Right lobe of liver (tissue), 6 donors: Measurements from ENCODE around the gene FLNB. TPM values are rescaled to one million over a fixed set of nuclear protein-coding genes. Genes with fewer than 3 reads are reported as not detected.
A peak's percentile ranks its signal among the peaks of the same experiment; 100 is the strongest.

Experiments
- ATAC-seq, 4 donors: fragments of 200-7000 bp; cut with Tn5 transposase; one replicate each; pipeline ENCODE4 v1.9.1; 2020; ENCODE audit warnings: mild to moderate bottlenecking in 4 of 4, moderate library complexity in 4 of 4
- DNase-seq, 3 donors: peaks; one replicate each; pipeline ENCODE4 v3.0.0-alpha.2; 2020
- H3K27ac ChIP-seq, 3 donors: fragments of 200-600 bp; one replicate each; pipeline ENCODE4 v1.8.0; 2022
- H3K27me3 ChIP-seq, 2 donors: fragments of 200-600 bp; one replicate each; pipeline ENCODE4 v1.8.0; 2022
- H3K36me3 ChIP-seq, 4 donors: fragments of 200-600 bp; sonication (generic) in 1 of 4; one replicate each; pipeline versions ENCODE4 v1.5.1 to v1.8.0; 2017 to 2022; ENCODE audit warnings: control low read depth in 1 of 4
- H3K4me1 ChIP-seq, 4 donors: fragments of 200-600 bp; sonication (generic) in 1 of 4; one replicate each; pipeline versions ENCODE4 v1.5.1 to v1.8.0; 2017 to 2022; ENCODE audit warnings: control low read depth in 1 of 4
- H3K4me3 ChIP-seq, 3 donors: fragments of 200-600 bp; one replicate each; pipeline ENCODE4 v1.8.0; 2022
- H3K9me3 ChIP-seq, 4 donors: fragments of 200-600 bp; sonication (generic) in 1 of 4; one replicate each; pipeline versions ENCODE4 v1.5.1 to v1.8.0; 2017 to 2022; ENCODE audit warnings: control low read depth in 1 of 4
- POLR2A ChIP-seq: fragments of 450-650 bp; IDR thresholded peaks from one replicate; pipeline ENCODE4 v1.6.1; 2017; ENCODE audit warnings: antibody characterized with exemption, mild to moderate bottlenecking
- WGBS: methylation state at CpG from one replicate; pipeline ENCODE4 v1.1.6; 2018; ENCODE audit warnings: low coverage, low lambda C conversion rate; ENCODE audit not compliant: insufficient coverage; ENCODE audit errors: missing lambda C conversion rate; 5-methylcytosine and 5-hydroxymethylcytosine counted together
- intact Hi-C, 2 donors: fragments of 100-400 bp; cut with DNase I; formaldehyde crosslinking; loops; one replicate each; pipeline versions ENCODE4 v1.11.2 to v1.14.1; 2022
- total RNA-seq, 6 experiments: library from RNA; depleted of rRNA in 2 of 6; stranded (reverse); fragments of >200 nt in 2 of 6; fragmentation: NEBNext Ultra II Directional in 3 of 6; extraction: Animal tissue kit (Norgen Biotek cat#: 25700) in 3 of 6; gene quantifications; one replicate each; pipeline versions ENCODE4 v1.1.0 to v1.2.4, GENCODE V29; 2016 to 2023
- TF ChIP-seq, protein P1 (sequence below), 4 donors: fragments of 200-600 bp in 3 of 4; fragments of 450-650 bp in 1 of 4; IDR thresholded peaks; one replicate each; pipeline versions ENCODE4 v1.5.1 to v1.8.0; 2016 to 2022; ENCODE audit warnings: antibody characterized with exemption in 4 of 4, mild to moderate bottlenecking in 2 of 4
- donor health status: DM: no; HTN: yes; CAD: no.
- donor health status: DM: no; HTN: no; CAD: no.
- donor health status: DM: no; HTN: no; CAD: no.
- donor health status: DM: no; HTN: yes; CAD: no.
- donor health status: DM: no; HTN: yes; CAD: no.

Gene FLNB
- total RNA-seq, 6 experiments from 2014 or later: 48.4 to 109 (median 97.8) TPM

DNA sequence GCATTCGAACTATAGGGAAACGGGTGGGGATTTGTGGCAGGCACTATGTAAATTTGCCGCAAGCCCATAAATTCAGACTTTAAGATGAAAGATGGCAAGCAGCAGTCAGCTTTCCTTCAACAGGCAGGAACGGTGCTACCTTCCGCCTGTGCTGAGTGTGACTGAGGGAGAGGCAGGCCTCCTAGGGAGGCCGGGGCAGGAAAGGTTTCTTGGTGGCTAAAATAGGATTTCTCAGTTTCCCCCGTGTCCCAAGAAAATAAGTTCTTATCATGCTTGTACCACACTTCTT lies 12.5 kb downstream of the FLNB start:
- Histone ChIP-seq H3K27ac (peak overlapping the region in 2 of 3 donors; percentile 61 to 69), H3K9me3 (no peaks in the 10 kb centered on the region), H3K4me1 (peaks cover 0 to 79% (median 41%) of the 10 kb centered on the region in 4 donors), H3K36me3 (no peaks in the 10 kb centered on the region), H3K27me3 (no peaks in the 10 kb centered on the region), H3K4me3 (no peak overlapping the region)
- intact Hi-C loops: no loop called here
- ATAC-seq (no peak), DNase-seq (no peak)
- 58% methylated on average over 6 of the region's 7 CpGs for WGBS
- TF ChIP-seq POLR2A: no peak
- TF ChIP-seq, protein P1, sequence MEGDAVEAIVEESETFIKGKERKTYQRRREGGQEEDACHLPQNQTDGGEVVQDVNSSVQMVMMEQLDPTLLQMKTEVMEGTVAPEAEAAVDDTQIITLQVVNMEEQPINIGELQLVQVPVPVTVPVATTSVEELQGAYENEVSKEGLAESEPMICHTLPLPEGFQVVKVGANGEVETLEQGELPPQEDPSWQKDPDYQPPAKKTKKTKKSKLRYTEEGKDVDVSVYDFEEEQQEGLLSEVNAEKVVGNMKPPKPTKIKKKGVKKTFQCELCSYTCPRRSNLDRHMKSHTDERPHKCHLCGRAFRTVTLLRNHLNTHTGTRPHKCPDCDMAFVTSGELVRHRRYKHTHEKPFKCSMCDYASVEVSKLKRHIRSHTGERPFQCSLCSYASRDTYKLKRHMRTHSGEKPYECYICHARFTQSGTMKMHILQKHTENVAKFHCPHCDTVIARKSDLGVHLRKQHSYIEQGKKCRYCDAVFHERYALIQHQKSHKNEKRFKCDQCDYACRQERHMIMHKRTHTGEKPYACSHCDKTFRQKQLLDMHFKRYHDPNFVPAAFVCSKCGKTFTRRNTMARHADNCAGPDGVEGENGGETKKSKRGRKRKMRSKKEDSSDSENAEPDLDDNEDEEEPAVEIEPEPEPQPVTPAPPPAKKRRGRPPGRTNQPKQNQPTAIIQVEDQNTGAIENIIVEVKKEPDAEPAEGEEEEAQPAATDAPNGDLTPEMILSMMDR (IDR thresholded peaks at IDR 0.05): no peak

DNA sequence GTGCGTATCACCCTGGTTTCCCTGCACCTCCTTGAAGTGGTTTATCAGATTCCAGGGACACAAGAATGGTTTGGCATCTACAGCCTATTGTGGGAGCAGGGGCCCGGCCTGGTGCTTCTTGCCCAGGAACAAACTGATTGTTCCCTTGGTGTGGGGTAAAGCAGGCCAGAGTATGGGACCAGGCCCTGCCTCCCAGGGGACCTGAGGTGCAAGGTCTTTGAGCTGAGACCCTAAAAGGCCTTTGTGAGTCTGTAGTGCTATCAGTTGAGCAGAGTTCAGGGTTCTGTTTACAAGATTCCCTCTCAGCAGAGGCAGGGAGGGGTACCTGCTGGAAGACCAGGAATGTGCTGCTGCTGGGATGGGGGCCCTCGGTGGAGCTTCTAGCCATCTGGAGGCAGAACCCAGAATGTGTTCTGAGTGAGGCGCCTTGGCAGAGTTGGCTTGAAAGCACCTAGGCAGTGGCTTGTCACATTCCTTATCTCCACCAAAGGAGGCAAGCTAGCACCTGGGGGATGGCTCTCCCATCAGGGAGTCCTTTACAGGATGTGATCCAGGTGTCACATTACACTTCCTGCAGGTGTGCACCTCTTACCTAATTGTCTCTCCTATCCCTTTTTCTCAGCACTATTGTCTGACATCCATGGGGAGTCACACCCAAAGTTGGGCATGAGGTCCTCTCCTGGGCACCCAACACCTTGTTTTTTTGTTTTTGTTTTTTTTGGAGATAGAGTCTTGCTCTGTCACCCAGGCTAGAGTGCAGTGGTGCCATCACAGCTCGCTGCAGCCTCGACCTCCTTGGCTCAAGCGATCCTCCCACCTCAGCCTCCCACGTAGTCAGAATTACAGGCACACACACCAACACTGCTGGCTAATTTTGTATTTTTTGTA lies 13.1 kb downstream of the FLNB start:
- H3K36me3 ChIP-seq: no peaks in the 10 kb centered on the region
- WGBS: 61% methylated on average over 5 of the region's 8 CpGs
- peaks cover 0 to 84% (median 40%) of the 10 kb centered on the region in 4 donors for H3K4me1 ChIP-seq
- H3K27me3 ChIP-seq: no peaks in the 10 kb centered on the region
- H3K4me3 ChIP-seq: no peak overlapping the region
- peak in 2 of 4 donors; percentile 8 to 10 for ATAC-seq
- H3K9me3 ChIP-seq: no peaks in the 10 kb centered on the region
- intact Hi-C loops: no loop called here
- TF ChIP-seq POLR2A: no peak
- TF ChIP-seq, protein P1 (IDR thresholded peaks at IDR 0.05): no peak
- H3K27ac ChIP-seq: peak overlapping the region in 2 of 3 donors; percentile 61 to 69
- DNase-seq: no peak

DNA sequence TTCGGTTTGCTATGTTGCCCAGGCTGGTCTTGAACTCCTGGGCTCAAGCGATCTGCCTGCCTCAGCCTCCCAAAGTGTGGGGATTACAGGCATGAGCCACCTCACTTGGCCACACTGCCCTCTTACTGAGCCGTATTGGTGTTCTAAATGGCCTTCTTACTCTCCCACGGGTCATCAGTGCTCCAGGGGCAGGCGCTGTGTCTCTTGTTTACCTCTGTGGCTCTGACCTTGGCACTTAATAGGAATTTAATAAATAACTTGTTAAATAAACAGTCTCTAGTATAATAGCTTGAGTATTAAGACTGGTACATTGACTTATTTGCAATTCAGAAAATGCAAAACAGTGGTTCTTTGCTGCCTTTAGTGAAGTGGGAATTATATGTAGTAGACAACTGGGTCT lies 13.7 kb downstream of the FLNB start:
- ATAC-seq (peak; percentile 57 to 76 (median 70)), DNase-seq (peak in 1 of 3 donors; percentile 67)
- TF ChIP-seq, protein P1 (IDR thresholded peaks at IDR 0.05): no peak
- TF ChIP-seq POLR2A: no peak
- peak overlapping the region in 2 of 3 donors; percentile 61 to 69 for H3K27ac ChIP-seq
- no peaks in the 10 kb centered on the region for H3K27me3 ChIP-seq
- intact Hi-C loops: no loop called here
- 10% methylated on average over 4 of the region's 5 CpGs for WGBS
- no peak overlapping the region for H3K4me3 ChIP-seq
- H3K4me1 ChIP-seq: peaks cover 0 to 84% (median 39%) of the 10 kb centered on the region in 4 donors
- H3K9me3 ChIP-seq: no peaks in the 10 kb centered on the region
- no peaks in the 10 kb centered on the region for H3K36me3 ChIP-seq

DNA sequence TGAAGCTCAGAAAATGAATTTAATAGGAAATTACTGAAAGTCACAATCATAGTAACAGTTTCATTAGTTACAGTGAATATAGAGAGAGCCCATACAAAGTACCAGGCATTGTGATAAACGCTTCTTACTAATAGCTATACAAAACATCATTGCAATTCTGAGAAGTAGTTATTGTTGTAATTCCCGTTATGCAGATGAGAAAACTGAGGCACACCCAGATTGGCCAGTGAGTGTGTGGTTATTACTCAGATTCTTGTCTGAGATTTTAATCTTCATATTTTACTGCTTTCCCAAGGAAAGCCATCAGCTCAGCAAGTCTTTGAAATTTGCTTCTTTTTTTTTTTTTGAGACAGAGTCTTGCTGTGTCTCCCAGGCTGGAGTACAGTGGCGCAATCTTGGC lies 14.3 kb downstream of the FLNB start:
- 78% methylated on average over 3 of the region's 3 CpGs for WGBS
- Histone ChIP-seq H3K9me3 (no peaks in the 10 kb centered on the region), H3K27me3 (no peaks in the 10 kb centered on the region), H3K27ac (peak overlapping the region in 2 of 3 donors; percentile 61 to 69), H3K4me3 (no peak overlapping the region), H3K4me1 (peaks cover 0 to 79% (median 37%) of the 10 kb centered on the region in 4 donors), H3K36me3 (no peaks in the 10 kb centered on the region)
- ATAC-seq (no peak), DNase-seq (no peak)
- TF ChIP-seq, protein P1 (IDR thresholded peaks at IDR 0.05): no peak
- intact Hi-C loops: no loop called here
